K562 (cell line): Measurements from ENCODE around the gene BAZ2A. TPM values are rescaled to one million over a fixed set of nuclear protein-coding genes. Genes with fewer than 3 reads are reported as not detected.

ENCODE experiments used
- ARHGAP35 ChIP-seq: fragments of 450-650 bp; IDR thresholded peaks from 2 replicates; pipeline ENCODE4 v1.6.1; 2018; ENCODE audit not compliant: partially characterized antibody
- ATF7 ChIP-seq: fragments of 450-650 bp; IDR thresholded peaks from 2 replicates; pipeline ENCODE4 v1.7.1; 2014; ENCODE audit warnings: mild to moderate bottlenecking, moderate library complexity
- BACH1 ChIP-seq: fragments of 200-800 bp; sonication (Bioruptor generic); IDR thresholded peaks from 2 replicates; pipeline ENCODE4 v1.6.1; 2016; ENCODE audit warnings: missing genetic modification characterization, missing compliant biosample characterization
- CHAMP1 ChIP-seq: fragments of 450-650 bp; IDR thresholded peaks from 2 replicates; pipeline ENCODE4 v1.6.1; 2016; ENCODE audit warnings: mild to moderate bottlenecking
- CHD1 ChIP-seq: fragments of 200-600 bp; sonication (generic); IDR thresholded peaks from one replicate; pipeline ENCODE4 v1.6.1; 2012; ENCODE audit warnings: mild to moderate bottlenecking, moderate library complexity, low read length, inconsistent platforms
- ETS2 ChIP-seq: IDR thresholded peaks from 2 replicates; pipeline ENCODE4 v1.6.1; 2016; ENCODE audit warnings: borderline replicate concordance, missing genetic modification characterization, mild to moderate bottlenecking, moderate library complexity, missing compliant biosample characterization; ENCODE audit not compliant: poor library complexity, severe bottlenecking
- GATA2 ChIP-seq: sonication (generic); formaldehyde crosslinking; IDR thresholded peaks from 2 replicates; pipeline ENCODE4 v1.4.0; 2020; ENCODE audit warnings: mild to moderate bottlenecking, missing genetic modification reagents
- GATAD2B ChIP-seq: fragments of 450-650 bp; IDR thresholded peaks from 2 replicates; pipeline ENCODE4 v1.6.1; 2017; ENCODE audit warnings: mild to moderate bottlenecking, borderline replicate concordance
- HNRNPK ChIP-seq: fragments of 200-400 bp; formaldehyde crosslinking; IDR thresholded peaks from one replicate; pipeline ENCODE4 v1.6.1; 2018; ENCODE audit warnings: mild to moderate bottlenecking, low read depth, low read length; ENCODE audit not compliant: poor library complexity, severe bottlenecking
- KLF10 ChIP-seq: fragments of 250-450 bp; sonication (Bioruptor Pico); IDR thresholded peaks from 2 replicates; pipeline ENCODE4 v1.6.1; 2021; ENCODE audit warnings: matching md5 sums
- NFIX ChIP-seq: fragments of 250-450 bp; sonication (Bioruptor Pico); IDR thresholded peaks from 2 replicates; pipeline ENCODE4 v1.4.0; 2020; ENCODE audit warnings: low read depth, mild to moderate bottlenecking, moderate library complexity
- NONO ChIP-seq, 2 experiments: fragments of 200-400 bp in 1 of 2; fragments of 450-650 bp in 1 of 2; formaldehyde crosslinking in 1 of 2; IDR thresholded peaks; 2 replicates each; pipeline ENCODE4 v1.6.1; 2017; ENCODE audit warnings: low read depth in 2 of 2, mild to moderate bottlenecking in 2 of 2, moderate library complexity in 2 of 2, low read length in 1 of 2
- RBM15 ChIP-seq: fragments of 200-400 bp; formaldehyde crosslinking; IDR thresholded peaks from 2 replicates; pipeline ENCODE4 v1.6.1; 2018; ENCODE audit warnings: mild to moderate bottlenecking, low read length, moderate library complexity; ENCODE audit not compliant: insufficient read depth
- SAFB ChIP-seq: fragments of 200-400 bp; formaldehyde crosslinking; IDR thresholded peaks from 2 replicates; pipeline ENCODE4 v1.6.1; 2017; ENCODE audit warnings: low read depth, low read length, borderline replicate concordance
- SFPQ ChIP-seq: fragments of 200-400 bp; formaldehyde crosslinking; IDR thresholded peaks from 2 replicates; pipeline ENCODE4 v1.6.1; 2017; ENCODE audit warnings: mild to moderate bottlenecking, low read depth, low read length, moderate library complexity
- SIN3A ChIP-seq, 2 experiments: fragments of 150-350 bp in 1 of 2; IDR thresholded peaks; 2 replicates each; pipeline ENCODE4 v1.6.1; 2011 to 2016; ENCODE audit warnings: borderline replicate concordance in 2 of 2, low read depth in 2 of 2, low read length in 2 of 2, mild to moderate bottlenecking in 2 of 2, moderate library complexity in 2 of 2; ENCODE audit not compliant: control insufficient read depth in 1 of 2
- ZBTB34 ChIP-seq: fragments of 250-450 bp; sonication (Bioruptor Pico); IDR thresholded peaks from 2 replicates; pipeline ENCODE4 v1.8.0; 2021; ENCODE audit warnings: mild to moderate bottlenecking, moderate library complexity
- ZNF280B ChIP-seq: fragments of 250-450 bp; sonication (Bioruptor Pico); IDR thresholded peaks from 2 replicates; pipeline ENCODE4 v1.5.1; 2021; ENCODE audit warnings: mild to moderate bottlenecking
- polyA plus RNA-seq, 8 experiments: library from polyadenylated mRNA; depleted of rRNA in 4 of 8; stranded (reverse) in 5 of 8; unstranded in 3 of 8; fragments of >200 nt; fragmentation: Nextera tagmentation in 2 of 8; fragmentation: Illumina TruSeq in 1 of 8; extraction: Ambion mirVana in 2 of 8; extraction: Trizol in 1 of 8; gene quantifications; 2 replicates each; pipeline versions ENCODE4 v1.2.1 to v1.2.3, GENCODE V29; 2011 to 2014; ENCODE audit warnings: inconsistent platforms in 1 of 8, missing spikeins in 1 of 8
- total RNA-seq, 7 experiments: library from RNA; depleted of rRNA in 6 of 7; stranded (reverse); fragments of >200 nt in 6 of 7; fragmentation: Illumina TruSeq in 2 of 7; extraction: Trizol in 2 of 7; gene quantifications; 2 replicates each; pipeline versions ENCODE4 v1.2.1 to v1.2.3, GENCODE V29; 2011 to 2021; ENCODE audit warnings: low replicate concordance in 1 of 7

The BAZ2A gene
- total and polyA plus RNA-seq, 9 of the 15 experiments (the other 6 are each of a cell fraction or from before 2014, with no cell fraction given), result 4.5 to 86.4 (median 26.2) TPM

- TF ChIP-seq RBM15, result no peak
- no peak for TF ChIP-seq GATA2 (CRISPR knock-in tag)
- peak; percentile 92 for TF ChIP-seq CHAMP1
- TF ChIP-seq BACH1 (tag), result no peak
- TF ChIP-seq KLF10 (CRISPR knock-in tag), result no peak
- no peak for TF ChIP-seq HNRNPK
- TF ChIP-seq ARHGAP35, result no peak
- peak in 1 of 2 experiments; percentile 92; a peak in 1 of 4 replicates for TF ChIP-seq SIN3A (IDR thresholded peaks at IDR 0.05; ENCODE audit: borderline replicate concordance in 2 of 2, control insufficient read depth in 1 of 2, low read depth in 2 of 2, low read length in 2 of 2)
- TF ChIP-seq CHD1, result no peak
- peak in 1 of 2 experiments; percentile 67; a peak in 1 of 4 replicates for TF ChIP-seq NONO (IDR thresholded peaks at IDR 0.05; ENCODE audit: low read depth in 2 of 2, low read length in 1 of 2)
- peak; percentile 66 for TF ChIP-seq ATF7
- no peak for TF ChIP-seq ZBTB34 (CRISPR knock-in tag)
- peak; percentile 55; the same call in 1 of the 2 replicates for TF ChIP-seq SAFB
- TF ChIP-seq ETS2 (tag), result no peak
- no peak for TF ChIP-seq NFIX
- TF ChIP-seq ZNF280B (CRISPR knock-in tag), result no peak
- TF ChIP-seq GATAD2B, result peak; percentile 76; the same call in 1 of the 2 replicates
- TF ChIP-seq SFPQ, result no peak
Observed at GRCh38 chr12:56630180-56630632, at the start of gene BAZ2A (continued).
